Hematopoietic multipotent progenitor cell treated with erythropoietin and hydrocortisone succinate and interleukin-3 and kit ligand, for 15 days (in vitro differentiated cells): Measurements from ENCODE around the gene RNF114.
"Not testable (repeated sequence)": the region's sequence is repeated elsewhere in the genome, so short reads cannot be mapped to it uniquely, and the experiment has no call there.

Source experiments
- DNase-seq: peaks from one replicate; pipeline ENCODE4 v3.0.0-alpha.2; 2015; ENCODE audit warnings: low spot score

Gene RNF114

GRCh38 chr20:49985617-49986016 is 49.4 kb downstream of the RNF114 start:
- DNase-seq = no peak

GRCh38 chr20:49986049-49986448 is 49.9 kb downstream of the RNF114 start:
- no peak for DNase-seq

GRCh38 chr20:49987015-49987867 is 51.0 kb downstream of the RNF114 start:
- DNase-seq = no peak

- no peak for DNase-seq
Observed at GRCh38 chr20:49987868-49988690, 51.9 kb downstream of the RNF114 start.

GRCh38 chr20:49989234-49990065 is 53.3 kb downstream of the RNF114 start:
- DNase-seq = no peak

GRCh38 chr20:49990271-49990720 is 54.1 kb downstream of the RNF114 start:
- no peak for DNase-seq

GRCh38 chr20:49993301-49993751 is 57.1 kb downstream of the RNF114 start:
- no peak for DNase-seq

- DNase-seq = no peak
Observed at GRCh38 chr20:49995586-49995985, 59.4 kb downstream of the RNF114 start.

- not testable (repeated sequence) for DNase-seq
Observed at GRCh38 chr20:49998478-49999188, 62.4 kb downstream of the RNF114 start.

- no peak for DNase-seq
Observed at GRCh38 chr20:49999329-49999728, 63.1 kb downstream of the RNF114 start.

GRCh38 chr20:50000548-50001222 is 64.5 kb downstream of the RNF114 start:
- not testable (repeated sequence) for DNase-seq

- DNase-seq = no peak
Observed at GRCh38 chr20:50001784-50002311, 65.7 kb downstream of the RNF114 start.

GRCh38 chr20:50003253-50003656 is 67.1 kb downstream of the RNF114 start:
- DNase-seq = no peak
